Stimulated activated CD4-positive, alpha-beta T cell treated with anti-CD3 and anti-CD28 coated beads, Interleukin-15, amount 100 ng/mL, for 24 hours (primary cell): ENCODE data around the gene PGAP3.

Source experiments
- DNase-seq: peaks from one replicate; pipeline ENCODE4 v3.0.0-alpha.2; 2020

PGAP3 gene

DNA sequence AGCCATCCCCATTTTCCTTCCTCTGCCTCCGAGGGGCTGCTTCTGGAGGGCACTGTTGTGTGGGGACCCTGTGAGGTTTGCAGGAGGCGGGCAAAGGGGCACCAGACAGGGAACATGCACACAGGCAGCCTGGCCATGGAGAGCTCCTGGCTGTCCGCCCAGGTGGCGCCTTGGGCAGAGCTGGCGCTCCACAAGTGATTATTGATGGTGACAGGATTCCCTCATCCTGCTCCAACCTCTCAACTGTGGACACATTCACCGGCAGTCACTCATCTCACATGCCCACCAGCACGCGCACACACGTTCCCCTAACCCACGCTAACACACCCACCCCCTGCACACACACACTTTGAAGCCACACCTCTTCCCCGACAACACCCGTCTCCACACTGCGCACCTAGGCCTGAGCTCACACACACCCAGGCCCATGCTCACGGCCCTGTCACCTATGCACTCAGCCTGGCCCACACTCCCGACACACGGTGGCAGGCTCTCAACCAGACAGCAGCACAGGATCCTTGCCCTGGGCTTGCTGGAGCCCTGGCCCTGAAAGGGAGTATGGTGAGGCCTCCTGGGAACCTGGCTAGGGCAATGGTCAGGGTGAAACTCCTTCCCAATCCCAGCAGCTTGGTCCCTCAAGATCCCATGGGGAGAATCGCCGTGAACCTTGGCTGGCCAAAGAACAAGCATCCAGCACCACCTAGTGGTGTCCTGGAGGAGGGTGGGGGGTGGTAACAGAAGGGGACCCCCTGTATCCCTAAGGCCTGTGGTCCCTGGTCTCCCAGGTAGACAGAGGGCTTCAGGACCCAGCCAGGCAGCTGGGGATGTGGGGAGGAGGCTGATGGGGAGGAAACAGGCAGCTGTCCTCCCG, 16.0 kb downstream of the PGAP3 start:
- peak; percentile 27 for DNase-seq

DNA sequence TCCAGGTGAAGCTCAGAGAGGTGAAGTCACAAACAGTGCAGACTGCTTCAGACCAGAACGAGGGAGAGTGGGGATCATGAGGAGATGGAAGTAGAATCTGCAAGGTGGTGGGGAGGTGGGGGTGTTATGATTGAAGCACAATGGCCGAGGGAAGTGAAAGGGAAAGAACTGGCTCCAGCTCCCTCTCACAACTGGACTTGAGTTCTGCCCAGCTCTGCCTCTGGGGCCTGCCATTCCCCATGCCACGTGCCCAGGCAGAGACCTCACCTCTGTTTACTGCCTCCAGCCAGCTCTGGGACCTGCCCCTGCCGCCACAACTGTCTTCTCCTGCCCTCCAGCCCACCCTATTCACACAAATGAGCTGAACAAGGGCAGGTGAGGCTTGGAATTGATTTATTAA, 17.1 kb downstream of the PGAP3 start:
- no peak for DNase-seq

DNA sequence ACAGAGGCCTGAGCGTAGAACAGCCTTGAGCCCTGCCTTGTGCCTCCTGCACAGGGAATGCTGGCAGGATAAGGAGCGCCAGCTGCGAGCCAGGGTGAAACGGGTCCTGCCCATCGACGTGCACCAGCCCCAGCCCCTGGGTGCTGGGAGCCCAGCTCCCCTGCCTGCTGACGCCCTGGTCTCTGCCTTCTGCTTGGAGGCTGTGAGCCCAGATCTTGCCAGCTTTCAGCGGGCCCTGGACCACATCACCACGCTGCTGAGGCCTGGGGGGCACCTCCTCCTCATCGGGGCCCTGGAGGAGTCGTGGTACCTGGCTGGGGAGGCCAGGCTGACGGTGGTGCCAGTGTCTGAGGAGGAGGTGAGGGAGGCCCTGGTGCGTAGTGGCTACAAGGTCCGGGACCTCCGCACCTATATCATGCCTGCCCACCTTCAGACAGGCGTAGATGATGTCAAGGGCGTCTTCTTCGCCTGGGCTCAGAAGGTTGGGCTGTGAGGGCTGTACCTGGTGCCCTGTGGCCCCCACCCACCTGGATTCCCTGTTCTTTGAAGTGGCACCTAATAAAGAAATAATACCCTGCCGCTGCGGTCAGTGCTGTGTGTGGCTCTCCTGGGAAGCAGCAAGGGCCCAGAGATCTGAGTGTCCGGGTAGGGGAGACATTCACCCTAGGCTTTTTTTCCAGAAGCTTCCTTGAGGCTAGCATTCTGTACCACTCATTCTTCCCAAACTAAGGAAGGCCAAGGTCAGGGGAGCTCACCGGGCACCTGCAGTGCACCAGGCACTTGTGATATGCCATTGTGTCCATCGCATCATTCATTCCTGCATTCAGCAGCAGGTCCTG, 17.7 kb downstream of the PGAP3 start:
- DNase-seq: no peak

DNA sequence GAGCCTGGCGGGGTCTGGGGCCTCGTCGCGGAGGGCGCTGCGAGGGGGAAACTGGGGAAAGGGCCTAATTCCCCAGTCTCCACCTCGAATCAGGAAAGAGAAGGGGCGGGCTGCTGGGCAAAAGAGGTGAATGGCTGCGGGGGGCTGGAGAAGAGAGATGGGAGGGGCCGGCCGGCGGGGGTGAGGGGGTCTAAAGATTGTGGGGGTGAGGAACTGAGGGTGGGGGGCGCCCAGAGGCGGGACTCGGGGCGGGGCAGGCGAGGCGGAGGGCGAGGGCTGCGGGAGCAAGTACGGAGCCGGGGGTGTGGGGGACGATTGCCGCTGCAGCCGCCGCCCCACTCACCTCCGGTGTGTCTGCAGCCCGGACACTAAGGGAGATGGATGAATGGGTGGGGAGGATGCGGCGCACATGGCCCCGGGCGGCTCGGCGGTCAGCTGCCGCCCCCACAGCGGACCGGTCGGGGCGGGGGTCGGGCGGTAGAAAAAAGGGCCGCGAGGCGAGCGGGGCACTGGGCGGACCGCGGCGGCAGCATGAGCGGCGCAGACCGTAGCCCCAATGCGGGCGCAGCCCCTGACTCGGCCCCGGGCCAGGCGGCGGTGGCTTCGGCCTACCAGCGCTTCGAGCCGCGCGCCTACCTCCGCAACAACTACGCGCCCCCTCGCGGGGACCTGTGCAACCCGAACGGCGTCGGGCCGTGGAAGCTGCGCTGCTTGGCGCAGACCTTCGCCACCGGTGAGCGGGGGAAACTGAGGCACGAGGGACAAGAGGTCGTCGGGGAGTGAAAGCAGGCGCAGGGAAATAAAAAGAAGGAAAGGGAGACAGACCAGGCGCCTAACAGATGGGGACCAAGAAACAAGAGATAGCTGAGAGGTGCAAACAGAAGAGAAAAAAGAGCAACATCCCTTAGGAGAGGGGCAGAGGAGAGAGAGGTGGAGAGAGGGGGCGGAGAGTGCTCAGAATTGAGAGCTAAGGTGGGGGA, 19.6 kb downstream of the PGAP3 start, which contains the start of gene PNMT:
PNMT (plus strand) TSS at position 509 of the 980 bp plus-strand sequence; CDS start at position 532, 23 bp downstream.
- DNase-seq: peak; percentile 86

DNA sequence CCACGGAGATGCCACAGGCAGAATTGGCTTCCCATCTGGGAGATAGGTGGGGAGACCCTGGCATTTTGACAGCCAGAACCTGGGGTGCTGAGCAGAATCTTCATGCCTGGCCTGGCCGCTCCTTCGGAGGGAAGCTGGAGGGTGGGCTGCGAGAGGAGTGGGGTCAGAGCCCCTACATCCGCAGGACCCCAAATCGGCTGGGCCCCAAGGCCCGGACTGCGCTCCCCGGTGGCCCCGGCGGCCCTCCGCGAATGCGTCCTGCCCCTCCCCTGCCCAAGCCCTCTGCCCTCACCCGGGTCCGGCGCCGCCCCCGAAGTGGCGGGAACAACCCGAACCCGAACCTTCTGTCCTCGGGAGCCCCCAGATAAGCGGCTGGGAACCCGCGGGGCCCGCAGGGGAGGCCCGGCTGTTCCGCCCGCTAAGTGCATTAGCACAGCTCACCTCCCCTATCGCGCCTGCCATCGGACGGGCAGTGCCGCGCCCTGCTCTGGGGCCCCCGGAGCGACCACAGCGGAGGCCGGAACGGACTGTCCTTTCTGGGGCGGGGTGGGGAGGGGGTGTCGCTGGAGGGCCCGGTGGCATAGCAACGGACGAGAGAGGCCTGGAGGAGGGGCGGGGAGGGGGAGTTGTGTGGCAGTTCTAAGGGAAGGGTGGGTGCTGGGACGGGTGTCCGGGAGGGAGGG, 20.5 kb downstream of the PGAP3 start:
- DNase-seq: peak; percentile 35

DNA sequence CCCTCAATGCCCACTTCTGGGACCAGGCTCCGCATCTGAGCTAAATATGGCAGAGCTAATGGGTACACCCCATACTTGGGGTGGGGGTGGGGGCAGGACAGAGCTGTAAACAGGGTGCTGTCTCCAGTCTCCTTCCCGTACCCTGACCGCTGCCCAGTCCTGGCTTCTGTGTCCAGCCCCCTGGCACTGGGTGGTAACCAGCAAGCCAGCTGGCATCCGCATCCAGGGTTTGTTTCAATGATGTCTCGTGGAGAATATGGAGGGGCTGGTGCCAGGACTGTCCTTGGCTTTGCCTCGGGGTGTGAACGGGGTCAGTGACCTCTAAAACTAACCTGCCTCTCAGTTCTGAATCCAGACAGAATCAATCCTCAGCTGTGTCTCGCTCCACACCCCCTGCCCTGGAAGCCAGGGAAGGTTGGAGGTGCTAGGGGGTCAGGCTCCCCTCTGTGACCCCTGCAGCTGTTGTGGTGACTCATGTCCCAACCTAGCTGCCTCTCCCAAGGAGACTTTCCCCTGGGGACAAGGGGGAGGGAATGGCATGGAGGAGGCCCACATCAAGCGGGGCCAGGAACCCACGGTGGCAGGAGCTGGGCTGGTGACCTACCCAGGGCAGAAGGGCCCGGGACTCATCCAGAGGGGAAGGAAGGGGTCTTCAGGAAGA, 21.1 kb downstream of the PGAP3 start:
- no peak for DNase-seq

DNA sequence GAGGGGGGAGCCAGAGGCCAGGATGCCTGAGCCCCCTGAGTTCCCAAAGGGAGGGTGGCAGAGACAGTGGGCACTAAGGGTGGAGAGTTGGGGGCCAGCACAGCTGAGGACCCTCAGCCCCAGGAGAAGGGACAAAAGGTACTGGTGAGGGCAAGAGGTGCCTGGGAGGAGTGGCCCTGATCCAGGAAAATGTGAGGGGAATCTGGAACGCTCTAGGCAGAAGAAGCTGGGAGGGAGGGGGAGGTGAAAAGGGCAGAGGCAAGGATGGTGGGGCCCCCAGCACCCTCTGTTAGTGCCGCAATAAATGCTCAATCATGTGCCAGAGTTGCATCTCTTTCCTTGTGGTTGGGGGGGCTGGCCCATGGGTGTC, 21.6 kb downstream of the PGAP3 start:
- DNase-seq: no peak

DNA sequence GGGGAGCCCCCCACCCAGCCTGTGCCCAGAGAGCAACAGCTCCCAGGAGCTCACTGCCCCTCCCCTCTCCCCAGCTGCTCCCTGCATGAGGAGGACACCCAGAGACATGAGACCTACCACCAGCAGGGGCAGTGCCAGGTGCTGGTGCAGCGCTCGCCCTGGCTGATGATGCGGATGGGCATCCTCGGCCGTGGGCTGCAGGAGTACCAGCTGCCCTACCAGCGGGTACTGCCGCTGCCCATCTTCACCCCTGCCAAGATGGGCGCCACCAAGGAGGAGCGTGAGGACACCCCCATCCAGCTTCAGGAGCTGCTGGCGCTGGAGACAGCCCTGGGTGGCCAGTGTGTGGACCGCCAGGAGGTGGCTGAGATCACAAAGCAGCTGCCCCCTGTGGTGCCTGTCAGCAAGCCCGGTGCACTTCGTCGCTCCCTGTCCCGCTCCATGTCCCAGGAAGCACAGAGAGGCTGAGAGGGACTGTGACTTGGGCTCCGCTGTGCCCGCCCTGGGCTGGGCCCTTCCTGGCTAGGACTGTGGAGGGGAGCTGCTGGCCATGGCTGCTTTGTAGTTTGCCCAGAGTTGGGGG, 22.1 kb downstream of the PGAP3 start:
- no peak for DNase-seq

DNA sequence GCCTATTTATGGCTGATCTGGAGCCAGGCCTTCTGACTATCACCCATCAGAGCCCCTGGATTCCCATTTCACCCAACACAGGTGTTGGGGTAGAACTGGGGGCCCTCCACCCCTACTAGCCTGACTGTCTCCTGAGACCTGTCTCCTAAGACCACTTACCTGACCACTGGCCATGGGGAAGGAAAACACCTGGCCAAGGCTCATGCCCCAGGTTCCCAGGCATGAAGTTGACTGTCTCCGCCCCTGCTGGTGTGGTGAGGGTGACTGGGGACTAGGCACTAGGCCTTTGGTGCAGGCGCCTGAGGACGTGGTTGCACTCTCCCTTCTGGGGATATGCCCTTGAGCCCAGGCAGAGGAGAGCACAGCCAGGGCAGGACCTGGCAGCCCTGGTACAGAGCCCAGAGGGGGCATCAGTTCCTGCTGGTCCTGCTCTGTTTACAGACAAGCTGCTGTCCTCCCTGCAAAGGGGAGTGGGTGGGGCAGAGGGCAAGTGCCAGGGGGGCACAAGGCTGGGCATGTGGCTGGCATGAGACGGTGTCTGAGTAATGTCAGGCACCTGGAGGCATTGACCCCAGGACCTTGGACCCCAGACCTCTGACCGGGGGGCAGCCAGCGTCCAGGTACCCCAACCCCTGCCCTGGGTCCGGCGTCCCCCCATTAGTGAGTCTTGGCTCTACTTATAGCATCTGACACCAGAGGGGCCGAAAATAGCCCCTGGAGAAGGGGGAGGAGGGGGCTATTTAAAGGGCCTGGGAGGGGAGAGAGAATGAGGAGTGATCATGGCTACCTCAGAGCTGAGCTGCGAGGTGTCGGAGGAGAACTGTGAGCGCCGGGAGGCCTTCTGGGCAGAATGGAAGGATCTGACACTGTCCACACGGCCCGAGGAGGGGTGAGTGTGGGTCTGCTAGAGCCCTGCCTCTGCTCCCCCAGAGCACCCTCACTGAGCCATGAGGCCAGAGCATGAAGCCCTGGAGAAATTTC, 23.0 kb downstream of the PGAP3 start, which contains the start of gene TCAP:
TCAP (plus strand) TSS at position 769 of the 981 bp plus-strand sequence; CDS start at position 780, 11 bp downstream.
- DNase-seq: no peak

DNA sequence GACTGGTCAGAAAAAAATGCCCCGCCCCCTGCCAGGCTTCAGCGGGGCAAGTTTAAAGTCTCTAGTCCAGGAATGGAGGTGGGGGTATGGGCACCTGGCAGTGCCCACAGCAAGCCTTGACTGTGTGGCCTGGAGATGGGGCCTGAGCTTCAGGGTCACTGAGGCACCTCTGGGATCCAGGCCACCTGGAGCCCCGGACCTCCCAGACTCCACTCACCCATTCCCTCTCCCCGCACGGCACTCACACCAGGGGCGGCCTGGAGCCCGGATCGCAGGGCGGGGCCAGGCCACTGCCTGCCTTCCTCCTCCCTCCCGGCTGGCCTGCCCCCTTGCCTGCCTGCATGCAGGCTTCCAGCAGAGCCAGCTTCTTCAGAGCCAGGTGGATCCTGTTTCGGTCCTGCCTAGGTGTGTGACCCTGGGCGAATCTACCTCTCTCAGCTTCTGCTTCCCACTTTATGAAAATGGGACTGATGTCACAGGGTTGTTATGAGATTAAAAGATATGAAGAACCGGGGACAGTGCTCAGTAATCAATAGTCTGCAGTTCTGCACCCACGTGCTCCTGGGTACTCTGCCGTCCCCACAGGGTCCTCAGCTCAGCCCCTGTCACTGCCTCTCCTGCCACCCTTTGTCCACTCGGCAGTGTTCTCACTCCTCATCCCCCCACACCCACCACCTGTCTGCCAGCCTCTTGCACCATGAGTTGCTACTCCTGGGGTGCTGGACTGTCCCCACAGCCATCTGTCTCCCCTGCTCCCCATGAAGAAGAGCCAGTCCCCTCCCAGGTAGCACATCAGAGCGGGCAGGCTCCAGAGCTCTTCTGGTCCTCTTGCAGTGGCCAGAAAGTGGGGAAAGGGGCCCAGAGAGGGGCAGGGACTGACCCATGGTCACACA, 23.9 kb downstream of the PGAP3 start:
- no peak for DNase-seq

DNA sequence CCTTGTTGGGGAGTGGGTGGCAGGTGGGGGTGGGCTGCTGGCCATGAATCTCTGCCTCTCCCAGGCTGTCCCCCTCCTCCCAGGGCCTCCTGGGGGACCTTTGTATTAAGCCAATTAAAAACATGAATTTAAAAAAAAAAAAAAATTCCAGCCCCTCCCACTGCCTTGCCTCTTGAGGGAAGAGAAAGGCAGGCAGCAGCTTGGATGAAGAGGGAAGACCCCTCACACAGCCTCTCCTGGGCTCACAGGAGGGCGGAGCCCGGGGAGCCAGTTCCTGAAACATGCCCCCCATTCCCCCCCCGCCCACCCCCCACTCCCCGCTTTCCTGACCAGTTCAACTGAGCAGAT, 24.5 kb downstream of the PGAP3 start:
- DNase-seq: no peak

DNA sequence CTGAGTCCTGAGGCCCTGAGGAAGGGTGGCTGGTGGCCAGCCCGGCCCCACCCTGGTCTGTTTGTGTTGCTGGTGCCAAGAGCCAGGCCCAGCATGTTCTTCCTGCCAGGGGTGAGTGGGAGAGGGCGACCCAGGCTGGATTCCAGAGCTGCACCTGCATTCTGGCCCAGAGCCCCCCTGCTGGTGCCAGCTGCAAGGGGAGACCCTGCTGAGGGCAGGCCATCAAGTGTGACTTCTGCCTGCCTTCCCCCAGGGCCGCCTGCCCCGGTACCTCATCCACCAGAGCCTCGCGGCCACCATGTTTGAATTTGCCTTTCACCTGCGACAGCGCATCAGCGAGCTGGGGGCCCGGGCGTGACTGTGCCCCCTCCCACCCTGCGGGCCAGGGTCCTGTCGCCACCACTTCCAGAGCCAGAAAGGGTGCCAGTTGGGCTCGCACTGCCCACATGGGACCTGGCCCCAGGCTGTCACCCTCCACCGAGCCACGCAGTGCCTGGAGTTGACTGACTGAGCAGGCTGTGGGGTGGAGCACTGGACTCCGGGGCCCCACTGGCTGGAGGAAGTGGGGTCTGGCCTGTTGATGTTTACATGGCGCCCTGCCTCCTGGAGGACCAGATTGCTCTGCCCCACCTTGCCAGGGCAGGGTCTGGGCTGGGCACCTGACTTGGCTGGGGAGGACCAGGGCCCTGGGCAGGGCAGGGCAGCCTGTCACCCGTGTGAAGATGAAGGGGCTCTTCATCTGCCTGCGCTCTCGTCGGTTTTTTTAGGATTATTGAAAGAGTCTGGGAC, 25.1 kb downstream of the PGAP3 start:
- no peak for DNase-seq

DNA sequence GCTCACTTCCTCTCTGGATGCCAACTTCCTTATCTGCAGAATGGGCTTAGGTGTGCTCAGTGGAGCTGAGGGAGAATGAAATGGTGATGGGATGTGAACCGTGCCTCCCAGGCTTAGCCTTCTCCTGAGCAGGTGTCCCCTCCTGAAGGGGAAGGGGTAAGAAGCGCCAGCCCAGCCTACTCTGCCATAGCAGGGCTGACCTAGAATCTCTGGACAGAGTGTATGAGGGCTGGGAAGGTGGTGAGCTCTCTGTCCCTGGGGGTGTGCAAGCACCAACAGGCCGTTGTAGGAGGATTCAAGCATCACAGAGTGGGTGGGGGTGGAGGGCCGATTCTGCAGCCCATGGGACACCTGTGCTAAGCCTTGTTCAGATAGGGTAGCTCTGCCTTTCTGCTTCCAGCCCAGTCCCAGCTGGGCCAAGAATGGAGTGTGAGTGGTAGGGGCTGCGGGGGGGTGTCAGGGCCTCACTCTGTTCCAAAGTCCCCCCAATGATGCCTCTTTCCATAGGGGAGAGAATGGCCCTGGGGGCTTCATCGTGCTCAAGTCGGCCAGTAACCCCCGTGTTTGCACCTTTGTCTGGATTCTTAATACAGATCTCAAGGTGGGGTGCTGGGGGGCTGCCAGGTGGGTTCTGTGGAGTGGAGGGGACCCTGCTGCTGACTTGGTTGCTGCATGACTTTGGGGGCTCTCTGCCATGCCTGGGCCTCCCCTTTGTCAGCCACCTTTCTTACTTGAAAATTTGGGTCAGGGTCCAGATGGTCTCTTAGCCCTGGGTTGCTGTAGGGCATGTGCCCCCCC, 25.9 kb downstream of the PGAP3 start:
- DNase-seq: no peak

DNA sequence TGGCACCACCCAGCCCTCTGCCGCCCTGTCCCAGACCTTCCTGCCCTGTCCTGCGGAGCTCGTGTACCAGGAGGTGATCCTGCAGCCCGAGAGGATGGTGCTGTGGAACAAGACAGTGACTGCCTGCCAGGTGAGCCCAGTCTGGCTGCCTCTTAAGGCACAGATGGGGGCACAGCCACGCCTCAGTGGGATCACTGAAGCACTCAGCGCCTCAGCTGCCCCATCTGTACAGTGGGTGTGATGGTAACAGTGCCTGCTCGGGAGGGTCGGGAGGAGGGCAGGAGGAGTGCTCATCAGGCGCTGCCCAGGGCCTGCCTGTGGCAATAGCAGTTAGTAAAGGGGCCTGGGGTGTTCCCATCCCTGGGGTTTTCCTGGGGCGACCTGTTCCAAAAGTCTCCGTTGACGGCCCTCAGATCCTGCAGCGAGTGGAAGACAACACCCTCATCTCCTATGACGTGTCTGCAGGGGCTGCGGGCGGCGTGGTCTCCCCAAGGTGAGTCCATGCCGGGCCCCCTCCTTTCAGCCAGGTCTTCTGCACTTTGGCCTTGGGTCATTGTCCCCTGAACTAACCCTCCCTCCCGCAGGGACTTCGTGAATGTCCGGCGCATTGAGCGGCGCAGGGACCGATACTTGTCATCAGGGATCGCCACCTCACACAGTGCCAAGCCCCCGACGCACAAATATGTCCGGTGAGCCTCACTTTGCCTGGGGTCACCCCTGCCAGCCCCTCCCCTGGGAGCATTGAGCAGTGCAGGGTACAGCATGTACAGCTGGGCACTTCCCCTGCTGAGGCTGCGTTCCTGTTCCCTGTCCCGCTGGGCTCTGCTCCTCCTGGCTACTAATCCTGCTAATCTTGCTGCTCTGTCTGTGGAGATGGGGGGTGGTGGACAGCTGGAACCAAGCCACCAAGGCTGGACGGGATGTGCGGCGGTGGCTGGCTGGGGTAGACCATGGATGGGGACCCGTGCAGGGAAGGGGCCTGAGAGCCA, 27.2 kb downstream of the PGAP3 start:
- DNase-seq: no peak

DNA sequence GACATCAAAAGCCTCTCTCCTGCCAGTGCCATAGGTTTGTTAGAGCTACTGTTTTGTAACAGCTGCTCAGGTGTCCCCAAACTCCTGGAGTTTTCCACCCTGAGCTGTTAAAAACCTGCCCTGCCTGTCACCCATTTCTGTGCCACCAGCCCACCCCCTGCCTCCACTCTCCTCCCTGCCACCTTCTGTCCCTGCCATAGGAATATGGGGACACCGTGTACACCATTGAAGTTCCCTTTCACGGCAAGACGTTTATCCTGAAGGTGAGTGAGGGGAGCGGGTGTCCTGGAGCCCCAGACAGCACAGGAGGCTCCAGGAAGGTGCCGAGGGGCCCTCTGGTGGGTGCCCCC, 27.9 kb downstream of the PGAP3 start:
- no peak for DNase-seq
